Heart right ventricle (tissue), 16 donors: ENCODE results near the gene NAXE. TPM values are rescaled to one million over a fixed set of nuclear protein-coding genes. Genes with fewer than 3 reads are reported as not detected.

Experiments used
- ATAC-seq, 8 donors: fragments of 200-7000 bp; cut with Tn5 transposase; one replicate each; pipeline ENCODE4 v1.9.1; 2020; ENCODE audit warnings: mild to moderate bottlenecking in 8 of 8, moderate library complexity in 8 of 8, moderate number of reproducible peaks in 1 of 8
- DNase-seq, 2 donors: peaks; one replicate each; pipeline ENCODE4 v3.0.0-alpha.2; 2020
- H3K27ac ChIP-seq, 10 donors: fragments of 200-600 bp; sonication (generic) in 2 of 10; one replicate each; pipeline versions ENCODE4 v1.5.0 to v1.8.0; 2020 to 2022; ENCODE audit warnings: mild to moderate bottlenecking in 3 of 10
- H3K27me3 ChIP-seq, 7 donors: fragments of 200-600 bp; one replicate each; pipeline ENCODE4 v1.8.0; 2021 to 2022; ENCODE audit warnings: mild to moderate bottlenecking in 2 of 7
- H3K36me3 ChIP-seq, 9 donors: fragments of 200-600 bp; sonication (generic) in 1 of 9; one replicate each; pipeline versions ENCODE4 v1.5.0 to v1.8.0; 2020 to 2022; ENCODE audit warnings: mild to moderate bottlenecking in 2 of 9
- H3K4me1 ChIP-seq, 9 donors: fragments of 200-600 bp; sonication (generic) in 1 of 9; one replicate each; pipeline versions ENCODE4 v1.5.0 to v1.8.0; 2020 to 2022; ENCODE audit warnings: mild to moderate bottlenecking in 4 of 9
- H3K4me3 ChIP-seq, 10 donors: fragments of 200-600 bp; sonication (generic) in 2 of 10; one replicate each; pipeline versions ENCODE4 v1.5.0 to v1.8.0; 2020 to 2022; ENCODE audit warnings: mild to moderate bottlenecking in 7 of 10, moderate library complexity in 2 of 10
- H3K9me3 ChIP-seq, 11 donors: fragments of 200-600 bp in 10 of 11; sonication (generic) in 2 of 11; one replicate each; pipeline versions ENCODE4 v1.5.0 to v1.8.0; 2013 to 2022; ENCODE audit warnings: mild to moderate bottlenecking in 2 of 11, control low read depth in 1 of 11, moderate library complexity in 1 of 11
- CTCF ChIP-seq, 9 donors: fragments of 200-600 bp; sonication (generic) in 2 of 9; IDR thresholded peaks; one replicate each; pipeline versions ENCODE4 v1.5.0 to v1.8.0; 2021 to 2022; ENCODE audit warnings: antibody characterized with exemption in 9 of 9, mild to moderate bottlenecking in 5 of 9, moderate library complexity in 1 of 9
- WGBS, 2 donors: extraction: QIAGEN DNeasy Blood & Tissue Kit; methylation state at CpG; one replicate each; pipeline ENCODE4 v1.1.7; 2013; ENCODE audit warnings: inconsistent platforms in 1 of 2; 5-methylcytosine and 5-hydroxymethylcytosine counted together
- intact Hi-C, 10 donors: fragments of 100-400 bp; cut with DNase I; formaldehyde crosslinking; loops; one replicate each; pipeline versions ENCODE4 v1.11.1 to v1.14.2; 2022
- polyA plus RNA-seq, 2 donors: library from polyadenylated mRNA; stranded (reverse); fragments of 200-250 nt; gene quantifications; one replicate each; pipeline ENCODE4 v1.2.3, GENCODE V29; 2013
- total RNA-seq, 10 donors: library from RNA; stranded (reverse); fragmentation: NEBNext Ultra II Directional in 3 of 10; extraction: Animal tissue kit (Norgen Biotek cat#: 25700) in 3 of 10; gene quantifications; one replicate each; pipeline versions ENCODE4 v1.2.1 to v1.2.4, GENCODE V29; 2021 to 2023
- donor health status: Arrhythmogenic right ventricular cardiomyopathy.
- donor health status: ischemic (EF 13 %, LVEDD 7.1; RV severe dilation, severe dysfunction).
- donor health status: healthy with polysubstance abuse.
- donor health status: DM: no; HTN: yes; CAD: no.
- donor health status: DM: no; HTN: no; CAD: no.
- donor health status: ischemic (EF 25% LVEDD 6.9; RV normal size, moderate dysfunction).
- donor health status: ischemic (EF 25% LVEDD 5.7; RV mildly dilated, moderate dysfunction).
- donor health status: healthy.
- donor health status: DM: yes; HTN: yes; CAD: no.
- donor health status: Ischemic cardiomyopathy.
- donor health status: ischemic (EF 35%, LVEDD 5.7; RV mildly dilated, moderate dysfunction).
- donor health status: nonischemic (EF 11% LVEDD 7.7; RV severe dilation, severe dysfunction).
- donor health status: DM: yes; HTN: yes; CAD: no.
- donor health status: PGD.
- donor health status: ischemic (EF 29% LVEDD 5.4; RV normal size, mild dysfunction).
- donor health status: nonischemic (EF 23%, LVEDD 6.1; RV moderate dilation, normal function).

The NAXE gene
- total and polyA plus RNA-seq, 12 donors = 59.8 to 134 (median 108) TPM

GRCh38 chr1:156547434-156547833, 44.1 kb upstream of the NAXE start:
- Histone ChIP-seq H3K4me1 (peaks cover 0 to 7% (median 0%) of the 10 kb centered on the region in 9 donors), H3K27me3 (no peaks in the 10 kb centered on the region), H3K27ac (no peak overlapping the region), H3K4me3 (no peak overlapping the region), H3K36me3 (peaks cover 0 to 8% (median 0%) of the 10 kb centered on the region in 9 donors), H3K9me3 (no peaks in the 10 kb centered on the region)
- TF ChIP-seq CTCF (IDR thresholded peaks at IDR 0.05) = no peak
- ATAC-seq = no peak
- WGBS, 2 donors = 92 to 93% methylated on average over 4 of the region's 4 CpGs
- DNase-seq = no peak
- intact Hi-C loops = loop anchor here in 1 of 10 donors (10.0 kb wide), 1 partner anchor 163 kb away; no protein-coding TSS in a partner anchor

GRCh38 chr1:156547982-156548381, 43.6 kb upstream of the NAXE start:
- Histone ChIP-seq H3K27ac (no peak overlapping the region), H3K4me1 (peaks cover 0 to 7% (median 0%) of the 10 kb centered on the region in 9 donors), H3K36me3 (peaks cover 0 to 8% (median 0%) of the 10 kb centered on the region in 9 donors), H3K27me3 (no peaks in the 10 kb centered on the region), H3K9me3 (no peaks in the 10 kb centered on the region), H3K4me3 (no peak overlapping the region)
- DNase-seq (no peak), ATAC-seq (peak in 1 of 8 donors; percentile 15)
- intact Hi-C loops = loop anchor here in 1 of 10 donors (10.0 kb wide), 1 partner anchor 163 kb away; no protein-coding TSS in a partner anchor
- TF ChIP-seq CTCF (IDR thresholded peaks at IDR 0.05) = no peak
- WGBS, 2 donors = 78 to 79% methylated on average over 9 of the region's 9 CpGs

- H3K36me3 ChIP-seq = peaks cover 0 to 11% (median 0%) of the 10 kb centered on the region in 9 donors
- H3K4me3 ChIP-seq = no peak overlapping the region
- no peak for TF ChIP-seq CTCF (IDR thresholded peaks at IDR 0.05)
- intact Hi-C loops = loop anchor here in 1 of 10 donors (10.0 kb wide), 1 partner anchor 165 kb away; no protein-coding TSS in a partner anchor
- H3K27ac ChIP-seq = no peak overlapping the region
- H3K4me1 ChIP-seq = peaks cover 0 to 7% (median 0%) of the 10 kb centered on the region in 9 donors
- WGBS, 2 donors = 72 to 81% methylated on average over 2 of the region's 2 CpGs
- DNase-seq (no peak), ATAC-seq (peak in 1 of 8 donors; percentile 42)
- H3K27me3 ChIP-seq = no peaks in the 10 kb centered on the region
- H3K9me3 ChIP-seq = no peaks in the 10 kb centered on the region
Observed at GRCh38 chr1:156549390-156549789, 42.2 kb upstream of the NAXE start.

GRCh38 chr1:156549831-156550230, 41.7 kb upstream of the NAXE start:
- Histone ChIP-seq H3K9me3 (no peaks in the 10 kb centered on the region), H3K4me3 (no peak overlapping the region), H3K27me3 (no peaks in the 10 kb centered on the region), H3K4me1 (peaks cover 0 to 7% (median 0%) of the 10 kb centered on the region in 9 donors), H3K36me3 (peaks cover 0 to 14% (median 0%) of the 10 kb centered on the region in 9 donors), H3K27ac (no peak overlapping the region)
- DNase-seq = no peak
- no peak for TF ChIP-seq CTCF (IDR thresholded peaks at IDR 0.05)
- WGBS, 2 donors = 91 to 93% methylated on average over 1 of the region's 1 CpG
- intact Hi-C loops = loop anchor here in 1 of 10 donors (10.0 kb wide), 1 partner anchor 165 kb away; no protein-coding TSS in a partner anchor
- ATAC-seq = no peak
